ENCODE results near the gene GPNMB.

GPNMB gene

DNA sequence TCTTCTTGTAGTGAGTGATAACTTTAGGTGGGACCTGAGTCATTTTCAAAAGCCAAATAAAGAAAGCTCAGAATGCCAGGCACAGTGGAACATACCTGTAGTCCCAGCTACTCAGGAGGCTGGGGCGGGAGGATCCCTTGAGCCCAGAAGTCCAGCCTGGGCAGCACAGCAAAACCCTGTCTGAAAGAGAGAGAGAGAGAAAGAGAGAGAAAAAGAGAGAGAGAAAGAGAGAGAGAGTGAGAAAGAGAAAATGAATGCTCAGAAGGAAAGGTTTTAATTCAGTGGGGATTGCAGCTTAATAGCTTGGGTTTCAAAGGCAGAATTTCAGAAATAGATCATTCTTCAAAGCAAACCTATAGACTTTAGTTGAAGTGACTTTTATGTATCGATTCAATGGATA, 25.7 kb downstream of the GPNMB start:
- H3K9me3 ChIP-seq (ENCODE audit: insufficient read depth, low read depth, low read length): no peaks in the 10 kb centered on the region
- no peaks in the 10 kb centered on the region for H3K27me3 ChIP-seq (ENCODE audit: insufficient read depth, low read length)
- H3K4me3 ChIP-seq (ENCODE audit: low read length): no peak overlapping the region
- H3K4me1 ChIP-seq (ENCODE audit: insufficient read depth, low read length): peaks cover 3% of the 10 kb centered on the region; the same call in 1 of the 2 replicates
- no peak overlapping the region for H3K27ac ChIP-seq (ENCODE audit: low read depth, low read length)
- WGBS: 85% methylated on average over 2 of the region's 2 CpGs
- no peaks in the 10 kb centered on the region for H3K36me3 ChIP-seq (ENCODE audit: insufficient read depth, low read length)
- H3K9ac ChIP-seq (ENCODE audit: low read depth, low read length): no peak overlapping the region

DNA sequence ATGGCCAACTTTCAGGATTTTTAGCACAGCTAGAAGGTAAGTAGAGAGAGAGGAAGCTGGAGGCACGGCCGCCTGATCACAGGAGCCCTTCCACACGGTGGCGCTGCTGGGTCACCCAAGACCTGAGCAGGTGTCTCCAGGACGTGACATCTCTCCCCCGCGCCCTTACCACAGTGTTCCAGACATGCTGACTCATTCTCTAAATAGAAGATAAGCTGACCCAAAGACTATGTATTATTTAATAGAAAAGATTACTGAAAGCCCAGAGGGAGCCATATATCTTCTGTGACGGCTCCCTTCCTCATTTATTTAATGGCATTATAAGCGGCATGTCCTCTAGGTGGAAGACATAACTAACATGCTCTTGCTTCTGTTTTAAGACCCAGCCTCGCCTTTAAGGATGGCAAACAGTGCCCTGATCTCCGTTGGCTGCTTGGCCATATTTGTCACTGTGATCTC, 26.6 kb downstream of the GPNMB start:
- Histone ChIP-seq H3K27ac (ENCODE audit: low read depth, low read length) (no peak overlapping the region), H3K9ac (ENCODE audit: low read depth, low read length) (peak overlapping the region; percentile 33), H3K9me3 (ENCODE audit: insufficient read depth, low read depth, low read length) (no peaks in the 10 kb centered on the region), H3K4me3 (ENCODE audit: low read length) (peak overlapping the region; percentile 29), H3K4me1 (ENCODE audit: insufficient read depth, low read length) (peaks cover 3% of the 10 kb centered on the region; the same call in 1 of the 2 replicates), H3K27me3 (ENCODE audit: insufficient read depth, low read length) (no peaks in the 10 kb centered on the region), H3K36me3 (ENCODE audit: insufficient read depth, low read length) (no peaks in the 10 kb centered on the region)
- 24% methylated on average over 11 of the region's 11 CpGs for WGBS

GRCh38 chr7:23275912-23276311, 29.3 kb downstream of the GPNMB start:
- WGBS: 95% methylated on average over 5 of the region's 5 CpGs
- H3K9me3 ChIP-seq (ENCODE audit: insufficient read depth, low read depth, low read length): no peaks in the 10 kb centered on the region
- H3K4me1 ChIP-seq (ENCODE audit: insufficient read depth, low read length): peaks cover 3% of the 10 kb centered on the region; the same call in 1 of the 2 replicates
- no peaks in the 10 kb centered on the region for H3K36me3 ChIP-seq (ENCODE audit: insufficient read depth, low read length)
- H3K27ac ChIP-seq (ENCODE audit: low read depth, low read length): no peak overlapping the region
- no peak overlapping the region for H3K4me3 ChIP-seq (ENCODE audit: low read length)
- H3K27me3 ChIP-seq (ENCODE audit: insufficient read depth, low read length): no peaks in the 10 kb centered on the region
- H3K9ac ChIP-seq (ENCODE audit: low read depth, low read length): no peak overlapping the region

DNA sequence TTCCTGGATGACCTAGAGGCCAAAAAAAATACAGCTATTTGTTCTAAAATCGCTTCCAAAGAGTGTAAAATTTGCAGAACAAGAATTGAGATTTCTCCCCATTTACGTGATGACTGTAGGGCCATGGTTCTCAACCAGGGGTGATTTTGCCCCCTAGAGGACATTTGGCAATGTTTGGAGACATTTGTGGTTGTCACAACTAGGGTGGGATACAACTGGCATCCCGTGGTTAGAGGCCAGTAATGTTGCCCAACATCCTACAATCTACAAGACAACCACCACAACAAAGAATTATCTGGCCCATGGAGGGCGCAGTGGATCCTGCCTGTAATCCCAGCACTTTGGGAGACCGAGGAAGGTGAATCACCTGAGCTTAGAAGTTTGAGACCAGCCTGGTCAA, 29.8 kb downstream of the GPNMB start:
- Histone ChIP-seq H3K4me1 (ENCODE audit: insufficient read depth, low read length) (peaks cover 3% of the 10 kb centered on the region; the same call in 1 of the 2 replicates), H3K27me3 (ENCODE audit: insufficient read depth, low read length) (no peaks in the 10 kb centered on the region), H3K9me3 (ENCODE audit: insufficient read depth, low read depth, low read length) (no peaks in the 10 kb centered on the region), H3K4me3 (ENCODE audit: low read length) (no peak overlapping the region), H3K9ac (ENCODE audit: low read depth, low read length) (no peak overlapping the region), H3K36me3 (ENCODE audit: insufficient read depth, low read length) (no peaks in the 10 kb centered on the region), H3K27ac (ENCODE audit: low read depth, low read length) (no peak overlapping the region)
- WGBS: 66% methylated on average over 5 of the region's 5 CpGs

DNA sequence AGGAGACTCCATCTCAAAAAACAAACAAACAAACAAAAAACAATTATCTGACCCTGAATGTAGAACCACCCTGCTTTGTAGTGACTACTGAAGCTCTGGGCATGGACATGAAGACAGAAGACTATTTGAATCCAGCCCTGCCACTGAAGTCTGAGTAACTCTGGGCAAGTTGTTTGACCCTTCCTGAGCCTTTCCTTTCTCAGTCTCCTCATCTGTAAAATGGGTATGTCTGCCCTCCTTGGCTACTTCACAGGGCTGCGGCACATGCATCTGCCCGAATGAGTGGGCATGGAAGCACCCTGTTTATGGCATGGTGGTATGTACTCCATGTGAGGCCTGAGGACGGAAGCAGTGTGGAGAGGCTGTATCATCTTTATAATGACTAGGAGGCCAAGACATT, 30.4 kb downstream of the GPNMB start:
- H3K27ac ChIP-seq (ENCODE audit: low read depth, low read length): no peak overlapping the region
- no peak overlapping the region for H3K4me3 ChIP-seq (ENCODE audit: low read length)
- no peak overlapping the region for H3K9ac ChIP-seq (ENCODE audit: low read depth, low read length)
- H3K27me3 ChIP-seq (ENCODE audit: insufficient read depth, low read length): no peaks in the 10 kb centered on the region
- peaks cover 3% of the 10 kb centered on the region; the same call in 1 of the 2 replicates for H3K4me1 ChIP-seq (ENCODE audit: insufficient read depth, low read length)
- H3K9me3 ChIP-seq (ENCODE audit: insufficient read depth, low read depth, low read length): no peaks in the 10 kb centered on the region
- WGBS: 89% methylated on average over 3 of the region's 3 CpGs
- H3K36me3 ChIP-seq (ENCODE audit: insufficient read depth, low read length): no peaks in the 10 kb centered on the region

DNA sequence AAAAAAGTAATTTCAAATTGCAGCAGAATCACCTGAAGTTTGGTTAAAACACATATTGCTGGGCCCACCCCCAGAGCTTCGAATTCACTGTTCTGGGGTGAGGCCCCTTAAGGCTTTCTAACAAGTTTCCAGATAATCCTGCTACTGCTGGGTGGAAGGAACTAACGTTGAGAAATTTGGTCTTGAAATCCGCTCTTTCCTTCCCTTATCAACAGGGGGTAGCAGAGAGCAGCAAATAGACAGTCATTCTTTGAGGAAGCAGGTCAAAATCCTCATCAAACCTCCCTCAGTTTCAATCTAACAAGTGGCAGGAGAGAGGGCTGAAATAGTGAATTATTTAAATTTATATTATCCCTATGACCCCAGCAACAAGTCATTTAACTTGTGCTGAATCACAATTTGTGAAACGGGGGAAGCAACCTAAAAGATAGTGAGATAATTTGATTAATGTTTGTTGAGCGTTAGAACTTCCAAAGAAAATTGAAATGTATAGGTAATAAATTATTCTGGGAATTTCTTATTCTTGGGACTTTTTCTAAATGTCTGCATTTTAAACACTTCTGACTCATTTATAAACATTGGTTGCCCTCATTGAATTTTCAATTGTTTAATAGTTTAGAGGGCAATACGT, 30.9 kb downstream of the GPNMB start:
- H3K4me1 ChIP-seq (ENCODE audit: insufficient read depth, low read length): peaks cover 3% of the 10 kb centered on the region; the same call in 1 of the 2 replicates
- no peaks in the 10 kb centered on the region for H3K9me3 ChIP-seq (ENCODE audit: insufficient read depth, low read depth, low read length)
- no peaks in the 10 kb centered on the region for H3K27me3 ChIP-seq (ENCODE audit: insufficient read depth, low read length)
- H3K9ac ChIP-seq (ENCODE audit: low read depth, low read length): no peak overlapping the region
- no peak overlapping the region for H3K27ac ChIP-seq (ENCODE audit: low read depth, low read length)
- WGBS: 50% methylated on average over 6 of the region's 6 CpGs
- H3K4me3 ChIP-seq (ENCODE audit: low read length): no peak overlapping the region
- no peaks in the 10 kb centered on the region for H3K36me3 ChIP-seq (ENCODE audit: insufficient read depth, low read length)

- Histone ChIP-seq H3K27ac (ENCODE audit: low read depth, low read length) (no peak overlapping the region), H3K9me3 (ENCODE audit: insufficient read depth, low read depth, low read length) (no peaks in the 10 kb centered on the region), H3K4me1 (ENCODE audit: insufficient read depth, low read length) (no peaks in the 10 kb centered on the region), H3K27me3 (ENCODE audit: insufficient read depth, low read length) (no peaks in the 10 kb centered on the region), H3K4me3 (ENCODE audit: low read length) (no peak overlapping the region), H3K36me3 (ENCODE audit: insufficient read depth, low read length) (no peaks in the 10 kb centered on the region), H3K9ac (ENCODE audit: low read depth, low read length) (no peak overlapping the region)
- WGBS: 100% methylated on average over 1 of the region's 2 CpGs
Observed at GRCh38 chr7:23279819-23280525, 33.4 kb downstream of the GPNMB start.

- Histone ChIP-seq H3K36me3 (ENCODE audit: insufficient read depth, low read length) (no peaks in the 10 kb centered on the region), H3K27me3 (ENCODE audit: insufficient read depth, low read length) (no peaks in the 10 kb centered on the region), H3K4me3 (ENCODE audit: low read length) (no peak overlapping the region), H3K9me3 (ENCODE audit: insufficient read depth, low read depth, low read length) (no peaks in the 10 kb centered on the region), H3K9ac (ENCODE audit: low read depth, low read length) (no peak overlapping the region), H3K27ac (ENCODE audit: low read depth, low read length) (no peak overlapping the region), H3K4me1 (ENCODE audit: insufficient read depth, low read length) (no peaks in the 10 kb centered on the region)
- 98% methylated on average over 4 of the region's 4 CpGs for WGBS
Observed at GRCh38 chr7:23283086-23283485, 36.5 kb downstream of the GPNMB start.

GRCh38 chr7:23284871-23285270, 38.3 kb downstream of the GPNMB start:
- Histone ChIP-seq H3K27me3 (ENCODE audit: insufficient read depth, low read length) (no peaks in the 10 kb centered on the region), H3K36me3 (ENCODE audit: insufficient read depth, low read length) (no peaks in the 10 kb centered on the region), H3K27ac (ENCODE audit: low read depth, low read length) (no peak overlapping the region), H3K9me3 (ENCODE audit: insufficient read depth, low read depth, low read length) (no peaks in the 10 kb centered on the region), H3K9ac (ENCODE audit: low read depth, low read length) (no peak overlapping the region), H3K4me3 (ENCODE audit: low read length) (no peak overlapping the region), H3K4me1 (ENCODE audit: insufficient read depth, low read length) (no peaks in the 10 kb centered on the region)
- 95% methylated on average over 2 of the region's 2 CpGs for WGBS

DNA sequence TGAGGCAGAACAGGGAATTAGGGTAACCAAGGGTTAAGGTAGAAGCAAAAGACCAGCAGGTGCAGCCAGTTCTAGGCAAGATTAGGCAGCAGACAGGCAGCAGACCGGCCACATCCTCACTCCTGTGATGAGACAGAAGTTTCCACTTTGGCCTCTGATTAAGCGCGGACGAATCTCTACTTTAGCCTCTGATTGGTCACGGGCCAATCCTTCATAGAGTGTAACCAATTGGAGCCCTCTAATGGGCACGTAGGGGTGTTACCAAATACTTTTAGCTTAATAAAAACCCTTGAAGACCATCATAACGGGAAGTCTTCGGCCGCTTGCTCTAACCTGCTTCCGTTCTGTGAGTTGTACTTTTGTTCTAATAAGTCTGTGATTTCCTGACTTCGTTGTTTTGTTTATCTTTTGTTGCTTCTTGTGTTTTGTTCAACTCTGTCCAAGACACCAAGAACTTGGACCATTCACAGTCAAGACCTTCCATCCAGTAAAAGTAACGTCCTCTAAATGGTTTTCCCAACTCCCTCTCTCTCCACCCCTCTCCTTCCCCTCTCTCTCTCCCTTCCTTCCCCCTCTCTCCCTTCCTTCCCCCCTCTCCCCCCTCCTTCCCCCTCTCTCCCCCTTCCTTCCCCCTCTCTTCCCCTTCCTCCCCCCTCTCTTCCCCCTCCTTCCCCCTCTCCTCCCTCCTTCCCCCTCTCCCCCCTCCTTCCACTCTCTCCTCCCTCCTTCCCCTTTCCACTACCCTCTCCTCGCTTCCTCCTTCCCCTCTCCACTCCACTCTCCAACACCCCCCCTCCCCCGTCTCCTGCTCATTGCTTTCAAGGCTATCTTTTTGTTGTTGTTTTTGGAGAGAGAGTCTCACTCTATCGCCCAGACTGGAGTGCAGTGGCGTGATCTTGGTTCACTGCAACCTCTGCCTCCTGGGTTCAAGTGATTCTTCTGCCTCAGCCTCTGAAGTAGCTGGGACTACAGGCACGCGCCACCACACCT, 39.4 kb downstream of the GPNMB start:
- no peak overlapping the region for H3K9ac ChIP-seq (ENCODE audit: low read depth, low read length)
- no peaks in the 10 kb centered on the region for H3K36me3 ChIP-seq (ENCODE audit: insufficient read depth, low read length)
- H3K27me3 ChIP-seq (ENCODE audit: insufficient read depth, low read length): no peaks in the 10 kb centered on the region
- no peak overlapping the region for H3K27ac ChIP-seq (ENCODE audit: low read depth, low read length)
- H3K4me3 ChIP-seq (ENCODE audit: low read length): no peak overlapping the region
- no peaks in the 10 kb centered on the region for H3K4me1 ChIP-seq (ENCODE audit: insufficient read depth, low read length)
- 91% methylated on average over 15 of the region's 18 CpGs for WGBS
- H3K9me3 ChIP-seq (ENCODE audit: insufficient read depth, low read depth, low read length): no peaks in the 10 kb centered on the region

DNA sequence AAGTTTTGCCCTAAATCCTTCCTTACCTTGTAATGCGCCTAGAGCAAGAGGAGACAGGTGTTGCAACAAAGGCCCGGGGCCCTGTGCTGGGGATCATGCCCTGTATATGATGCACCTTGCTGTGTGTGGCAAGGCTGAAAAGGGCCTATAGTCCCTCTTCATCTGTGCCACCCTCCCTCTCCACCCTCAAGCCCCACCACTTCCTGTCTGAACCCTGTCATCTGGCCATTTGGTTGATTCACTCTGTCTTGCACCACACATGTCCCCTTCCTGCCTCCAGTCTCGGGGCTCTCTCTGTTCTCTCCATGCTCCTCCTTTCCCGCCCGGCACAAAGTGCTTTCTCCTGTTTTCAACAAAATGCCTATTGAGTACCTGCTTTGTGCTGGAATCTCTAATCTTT, 41.0 kb downstream of the GPNMB start:
- H3K4me3 ChIP-seq (ENCODE audit: low read length): no peak overlapping the region
- WGBS: 95% methylated on average over 5 of the region's 5 CpGs
- H3K27ac ChIP-seq (ENCODE audit: low read depth, low read length): no peak overlapping the region

More for the DNA sequence above, 41.0 kb downstream of the GPNMB start:
- no peaks in the 10 kb centered on the region for H3K9me3 ChIP-seq (ENCODE audit: insufficient read depth, low read depth, low read length)
- H3K9ac ChIP-seq (ENCODE audit: low read depth, low read length): no peak overlapping the region
- no peaks in the 10 kb centered on the region for H3K36me3 ChIP-seq (ENCODE audit: insufficient read depth, low read length)
- H3K27me3 ChIP-seq (ENCODE audit: insufficient read depth, low read length): no peaks in the 10 kb centered on the region
- no peaks in the 10 kb centered on the region for H3K4me1 ChIP-seq (ENCODE audit: insufficient read depth, low read length)

Measured in HUES64 (cell line).